ENCODE data around the gene TCF7L2. TPM values are rescaled to one million over a fixed set of nuclear protein-coding genes. Genes with fewer than 3 reads are reported as not detected.
A peak's percentile ranks its signal among the peaks of the same experiment; 100 is the strongest.

TCF7L2 gene
- polyA plus RNA-seq, 3 donors: 2.1 to 23.5 (median 6.1) TPM

GRCh38 chr10:113025487-113025886 is 75.4 kb downstream of the TCF7L2 start:
- H3K4me3 Mint-ChIP-seq: no peak overlapping the region
- Histone ChIP-seq H3K27ac (ENCODE audit: low read depth in 1 of 2, low read length in 2 of 2) (no peak overlapping the region), H2AFZ (ENCODE audit: insufficient read depth, low read depth, low read length, poor library complexity, severe bottlenecking) (no peak overlapping the region), H3K4me1 (ENCODE audit: control insufficient read depth in 1 of 2, insufficient read depth in 2 of 2, low read length in 2 of 2) (peaks cover 12 to 19% of the 10 kb centered on the region in 2 donors), H3K4me2 (replicated peaks; ENCODE audit: extremely low read depth, low read length, poor library complexity, severe bottlenecking) (no peak overlapping the region), H3K79me2 (ENCODE audit: insufficient read depth, low read length) (peaks cover 7% of the 10 kb centered on the region), H3K36me3 (replicated peaks in 1 of 2; ENCODE audit: control insufficient read depth in 1 of 2, insufficient read depth in 2 of 2, low read length in 2 of 2) (no peaks in the 10 kb centered on the region), H3K9ac (ENCODE audit: insufficient read depth, low read length, poor library complexity, severe bottlenecking) (no peak overlapping the region), H3K27me3 (ENCODE audit: control insufficient read depth in 2 of 2, insufficient read depth in 2 of 2, low read length in 2 of 2) (no peaks in the 10 kb centered on the region), H4K20me1 (ENCODE audit: insufficient read depth, low read length) (peaks cover 97% of the 10 kb centered on the region), H3K9me3 (replicated peaks in 1 of 2; ENCODE audit: control insufficient read depth in 1 of 2, insufficient read depth in 1 of 2, low read length in 2 of 2) (no peaks in the 10 kb centered on the region), H3K4me3 (replicated peaks in 1 of 3; ENCODE audit: low read depth in 2 of 3, low read length in 3 of 3) (no peak overlapping the region)
- WGBS (ENCODE audit: insufficient coverage): 100% methylated on average over 3 of the region's 6 CpGs
- intact Hi-C loops (cut with micrococcal nuclease): no loop called here
- H3K4me1 Mint-ChIP-seq: peaks cover 34% of the 10 kb centered on the region
- H3K27me3 Mint-ChIP-seq (ENCODE audit: low read depth in 3 of 3): peaks cover 3 to 8% (median 6%) of the 10 kb centered on the region in 3 donors
- H3K9me3 Mint-ChIP-seq: no peaks in the 10 kb centered on the region
- H3K36me3 Mint-ChIP-seq: peaks cover 13 to 29% of the 10 kb centered on the region in 2 donors
- DNase-seq: no peak
- TF ChIP-seq, protein P1, sequence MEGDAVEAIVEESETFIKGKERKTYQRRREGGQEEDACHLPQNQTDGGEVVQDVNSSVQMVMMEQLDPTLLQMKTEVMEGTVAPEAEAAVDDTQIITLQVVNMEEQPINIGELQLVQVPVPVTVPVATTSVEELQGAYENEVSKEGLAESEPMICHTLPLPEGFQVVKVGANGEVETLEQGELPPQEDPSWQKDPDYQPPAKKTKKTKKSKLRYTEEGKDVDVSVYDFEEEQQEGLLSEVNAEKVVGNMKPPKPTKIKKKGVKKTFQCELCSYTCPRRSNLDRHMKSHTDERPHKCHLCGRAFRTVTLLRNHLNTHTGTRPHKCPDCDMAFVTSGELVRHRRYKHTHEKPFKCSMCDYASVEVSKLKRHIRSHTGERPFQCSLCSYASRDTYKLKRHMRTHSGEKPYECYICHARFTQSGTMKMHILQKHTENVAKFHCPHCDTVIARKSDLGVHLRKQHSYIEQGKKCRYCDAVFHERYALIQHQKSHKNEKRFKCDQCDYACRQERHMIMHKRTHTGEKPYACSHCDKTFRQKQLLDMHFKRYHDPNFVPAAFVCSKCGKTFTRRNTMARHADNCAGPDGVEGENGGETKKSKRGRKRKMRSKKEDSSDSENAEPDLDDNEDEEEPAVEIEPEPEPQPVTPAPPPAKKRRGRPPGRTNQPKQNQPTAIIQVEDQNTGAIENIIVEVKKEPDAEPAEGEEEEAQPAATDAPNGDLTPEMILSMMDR (IDR thresholded peaks at IDR 0.05): no peak
- H3K27ac Mint-ChIP-seq: no peak overlapping the region

DNA sequence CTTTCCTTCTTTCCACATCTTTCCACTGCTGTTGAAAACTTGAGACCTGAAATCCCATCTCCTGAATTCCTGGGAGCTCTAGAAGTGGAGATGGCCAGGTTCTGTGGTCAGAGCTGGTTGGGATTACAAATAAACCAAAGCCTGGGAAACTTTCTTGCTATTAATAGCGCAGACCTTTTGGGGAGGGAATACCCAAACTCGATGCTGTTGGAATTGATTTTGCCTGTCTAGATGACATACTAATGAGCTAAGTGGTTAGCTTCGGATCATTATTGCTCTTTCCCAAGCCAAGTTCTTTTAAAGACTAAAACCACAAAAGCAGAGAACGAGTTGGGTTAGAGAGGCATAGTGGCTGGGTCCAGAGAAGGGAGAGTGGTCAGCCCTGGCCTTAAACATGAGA is 76.6 kb downstream of the TCF7L2 start:
- TF ChIP-seq, protein P1 (IDR thresholded peaks at IDR 0.05): no peak
- WGBS (ENCODE audit: insufficient coverage): 67% methylated on average over 2 of the region's 4 CpGs

More for the DNA sequence above, 76.6 kb downstream of the TCF7L2 start:
- H3K4me2 ChIP-seq (replicated peaks; ENCODE audit: extremely low read depth, low read length, poor library complexity, severe bottlenecking): no peak overlapping the region
- no peak overlapping the region for H3K9ac ChIP-seq (ENCODE audit: insufficient read depth, low read length, poor library complexity, severe bottlenecking)
- H3K79me2 ChIP-seq (ENCODE audit: insufficient read depth, low read length): peaks cover 7% of the 10 kb centered on the region
- H3K27me3 ChIP-seq (ENCODE audit: control insufficient read depth in 2 of 2, insufficient read depth in 2 of 2, low read length in 2 of 2): no peaks in the 10 kb centered on the region
- peak overlapping the region in 1 of 7 donors; percentile 16 for H3K27ac Mint-ChIP-seq
- H3K4me1 Mint-ChIP-seq: peaks cover 31% of the 10 kb centered on the region
- H3K36me3 ChIP-seq (replicated peaks in 1 of 2; ENCODE audit: control insufficient read depth in 1 of 2, insufficient read depth in 2 of 2, low read length in 2 of 2): no peaks in the 10 kb centered on the region
- no peaks in the 10 kb centered on the region for H3K9me3 ChIP-seq (replicated peaks in 1 of 2; ENCODE audit: control insufficient read depth in 1 of 2, insufficient read depth in 1 of 2, low read length in 2 of 2)
- intact Hi-C loops (cut with micrococcal nuclease): no loop called here
- H3K36me3 Mint-ChIP-seq: peaks cover 12 to 26% of the 10 kb centered on the region in 2 donors
- no peak overlapping the region for H2AFZ ChIP-seq (ENCODE audit: insufficient read depth, low read depth, low read length, poor library complexity, severe bottlenecking)
- no peak overlapping the region for H3K4me3 Mint-ChIP-seq
- H3K27ac ChIP-seq (ENCODE audit: low read depth in 1 of 2, low read length in 2 of 2): no peak overlapping the region
- H3K4me3 ChIP-seq (replicated peaks in 1 of 3; ENCODE audit: low read depth in 2 of 3, low read length in 3 of 3): no peak overlapping the region
- no peak for DNase-seq
- H3K9me3 Mint-ChIP-seq: no peaks in the 10 kb centered on the region
- peaks cover 3 to 8% (median 6%) of the 10 kb centered on the region in 3 donors for H3K27me3 Mint-ChIP-seq (ENCODE audit: low read depth in 3 of 3)
- peaks cover 97% of the 10 kb centered on the region for H4K20me1 ChIP-seq (ENCODE audit: insufficient read depth, low read length)
- H3K4me1 ChIP-seq (ENCODE audit: control insufficient read depth in 1 of 2, insufficient read depth in 2 of 2, low read length in 2 of 2): peaks cover 12 to 19% of the 10 kb centered on the region in 2 donors
